HG03097 (cell line): ENCODE data around the gene NCR3LG1.
"Not testable (repeated sequence)": the region's sequence is repeated elsewhere in the genome, so short reads cannot be mapped to it uniquely, and the experiment has no call there.

ENCODE experiments used
- ATAC-seq: cut with Tn5 transposase; IDR thresholded peaks from one replicate; pipeline ENCODE4 v1.9.1; 2021; ENCODE audit not compliant: unreplicated experiment, low FRiP score

The NCR3LG1 gene

GRCh38 chr11:17408026-17408425 lies 56.4 kb downstream of the NCR3LG1 start:
- ATAC-seq, result no peak

DNA sequence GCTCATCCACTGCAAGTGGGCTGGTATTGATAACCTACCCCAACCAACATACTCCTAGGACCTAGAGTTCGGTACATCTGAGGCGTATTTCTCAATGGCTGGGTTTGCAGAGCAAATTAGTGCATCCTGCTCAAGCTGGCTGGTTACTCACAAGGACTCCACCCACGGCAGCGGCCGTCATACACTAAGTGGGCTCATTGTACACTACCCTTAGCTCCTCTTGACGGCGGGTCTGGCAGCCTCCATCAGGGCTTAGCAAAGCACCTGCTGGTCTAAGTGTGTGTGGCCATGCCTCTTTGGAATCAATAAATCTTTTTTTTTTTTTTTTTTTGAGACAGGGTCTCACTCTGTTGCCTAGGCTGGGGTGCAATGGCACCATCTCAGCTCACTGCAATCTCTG lies 57.0 kb downstream of the NCR3LG1 start:
- ATAC-seq, result no peak

DNA sequence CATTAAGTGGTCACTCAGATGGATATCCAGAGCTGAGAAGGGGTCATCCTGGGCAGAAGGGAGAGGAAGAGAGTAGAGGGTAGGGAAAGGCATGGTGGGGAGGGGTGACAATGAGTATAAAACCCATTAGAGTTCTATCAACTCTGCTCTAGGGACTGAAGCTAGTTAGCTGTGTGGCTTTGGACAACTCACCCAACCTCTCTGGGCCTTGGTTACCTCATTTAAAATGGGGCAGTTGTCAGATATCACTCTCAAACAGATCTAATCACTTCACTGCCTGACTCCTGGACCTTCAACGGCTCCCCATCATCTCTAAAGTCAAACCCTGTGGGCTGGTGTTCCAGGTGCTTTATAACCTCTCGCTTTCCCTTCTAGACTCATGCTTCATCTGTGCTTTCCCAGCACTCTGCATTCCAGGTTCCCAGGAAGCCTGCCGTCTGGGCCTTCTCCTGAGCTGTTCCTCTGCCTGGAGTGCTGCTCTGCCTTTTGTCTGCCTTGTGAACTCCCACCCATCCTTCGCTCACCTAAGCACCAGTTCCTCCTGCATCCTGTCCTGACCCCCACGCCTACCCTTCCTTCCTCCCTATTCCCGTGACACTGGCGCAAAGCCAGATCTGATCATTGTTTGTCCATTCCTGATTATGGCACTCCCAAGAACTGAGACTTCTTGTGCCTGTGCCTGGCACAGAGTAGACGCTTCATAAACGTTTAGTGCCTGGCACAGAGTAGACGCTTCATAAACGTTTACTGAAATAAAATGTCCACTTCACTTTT lies 59.2 kb downstream of the NCR3LG1 start:
- no peak for ATAC-seq

GRCh38 chr11:17411418-17411817 lies 59.8 kb downstream of the NCR3LG1 start:
- no peak for ATAC-seq

- ATAC-seq, result no peak
These were observed 61.0 kb downstream of the NCR3LG1 start for GRCh38 chr11:17412488-17413180.

GRCh38 chr11:17413414-17414316 lies 62.1 kb downstream of the NCR3LG1 start:
- ATAC-seq, result no peak

- no peak for ATAC-seq
These were observed 62.7 kb downstream of the NCR3LG1 start for GRCh38 chr11:17414317-17414737.

DNA sequence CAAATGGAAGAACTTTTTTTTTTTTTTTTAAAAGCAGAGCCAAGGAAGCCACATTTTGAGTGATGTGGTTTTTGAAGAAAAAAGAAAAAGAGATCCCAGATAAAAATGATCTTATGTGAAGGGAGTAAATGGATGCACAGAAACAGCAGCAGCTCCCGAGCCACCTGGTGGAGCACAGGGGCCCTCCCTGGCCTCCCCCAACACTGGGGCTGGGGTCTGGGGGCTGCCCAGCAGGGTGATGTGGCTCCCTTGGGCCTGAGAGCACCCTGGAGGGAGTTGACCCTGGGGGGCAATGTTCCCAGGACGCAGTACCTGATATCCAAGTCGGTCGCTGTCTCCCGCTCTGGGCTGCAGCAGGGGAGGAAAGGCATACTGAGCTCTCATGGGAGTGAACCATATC lies 63.4 kb downstream of the NCR3LG1 start:
- ATAC-seq, result no peak

GRCh38 chr11:17415523-17416104 lies 64.0 kb downstream of the NCR3LG1 start:
- ATAC-seq, result no peak

DNA sequence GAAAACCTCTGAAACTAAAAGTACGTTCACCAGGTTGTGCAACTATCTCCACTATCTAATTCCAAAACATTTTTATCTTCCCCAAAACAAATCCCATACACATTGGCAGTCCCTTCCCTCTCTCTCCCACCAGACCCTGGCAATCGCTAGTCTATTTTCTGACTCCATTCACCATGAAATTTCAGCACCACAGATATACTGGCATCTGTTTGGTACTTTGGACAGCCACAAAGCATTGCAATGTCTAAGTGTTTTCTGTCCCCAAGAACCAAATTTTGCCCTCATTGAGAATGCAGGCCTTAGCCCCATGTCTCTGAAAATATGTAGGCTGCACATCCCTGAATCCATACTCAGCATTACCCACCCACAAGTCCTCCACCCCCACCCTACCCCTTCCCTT lies 64.9 kb downstream of the NCR3LG1 start:
- no peak for ATAC-seq

DNA sequence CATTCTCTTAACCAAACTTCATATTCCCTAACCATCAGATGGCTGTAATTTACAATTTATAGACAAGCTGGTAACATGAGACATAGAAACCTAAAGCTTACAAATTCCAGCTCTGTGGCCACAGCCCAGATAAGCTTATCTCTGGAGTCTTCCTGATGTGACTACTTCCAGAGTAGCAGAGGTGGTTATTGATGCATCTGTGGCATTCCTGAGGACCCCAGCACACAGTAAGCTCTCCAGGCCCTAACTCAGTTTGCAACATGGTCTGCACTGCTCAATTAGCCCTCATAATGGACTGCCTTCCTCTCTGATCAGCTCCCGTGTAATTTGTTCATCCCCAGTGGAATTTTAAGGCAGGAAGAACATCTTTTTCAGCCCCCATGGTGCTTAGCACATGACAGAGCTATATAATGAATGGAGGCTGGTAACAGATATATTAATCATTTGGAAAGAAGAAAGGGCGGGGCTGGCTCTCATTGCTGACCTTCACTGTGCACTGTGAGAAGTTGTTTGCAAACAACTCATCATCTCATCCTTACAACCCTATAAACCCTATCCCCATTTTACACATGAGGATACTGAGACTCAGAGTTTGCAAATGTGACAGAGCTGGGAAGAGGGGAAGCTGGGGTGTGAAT lies 67.0 kb downstream of the NCR3LG1 start:
- ATAC-seq, result no peak

DNA sequence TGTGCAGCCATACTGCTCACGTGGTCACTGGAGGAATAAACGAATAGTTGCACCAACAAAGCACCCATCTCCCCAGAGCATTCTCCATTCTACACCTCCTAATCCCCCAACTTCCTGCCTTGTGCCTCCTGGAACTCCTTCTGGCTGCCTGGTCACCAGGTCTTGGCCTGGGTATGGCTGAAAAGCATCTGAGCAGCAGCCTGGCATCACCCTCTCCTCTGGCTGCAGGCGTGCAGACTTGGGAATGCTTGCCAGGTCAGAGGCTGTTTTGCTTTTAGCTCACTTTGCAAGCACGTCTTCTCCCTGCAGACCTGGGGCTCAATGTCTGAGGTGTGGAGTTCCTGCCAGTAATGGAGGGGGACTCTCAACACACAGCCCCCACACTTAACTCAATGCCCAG lies 70.2 kb downstream of the NCR3LG1 start:
- ATAC-seq, result no peak

DNA sequence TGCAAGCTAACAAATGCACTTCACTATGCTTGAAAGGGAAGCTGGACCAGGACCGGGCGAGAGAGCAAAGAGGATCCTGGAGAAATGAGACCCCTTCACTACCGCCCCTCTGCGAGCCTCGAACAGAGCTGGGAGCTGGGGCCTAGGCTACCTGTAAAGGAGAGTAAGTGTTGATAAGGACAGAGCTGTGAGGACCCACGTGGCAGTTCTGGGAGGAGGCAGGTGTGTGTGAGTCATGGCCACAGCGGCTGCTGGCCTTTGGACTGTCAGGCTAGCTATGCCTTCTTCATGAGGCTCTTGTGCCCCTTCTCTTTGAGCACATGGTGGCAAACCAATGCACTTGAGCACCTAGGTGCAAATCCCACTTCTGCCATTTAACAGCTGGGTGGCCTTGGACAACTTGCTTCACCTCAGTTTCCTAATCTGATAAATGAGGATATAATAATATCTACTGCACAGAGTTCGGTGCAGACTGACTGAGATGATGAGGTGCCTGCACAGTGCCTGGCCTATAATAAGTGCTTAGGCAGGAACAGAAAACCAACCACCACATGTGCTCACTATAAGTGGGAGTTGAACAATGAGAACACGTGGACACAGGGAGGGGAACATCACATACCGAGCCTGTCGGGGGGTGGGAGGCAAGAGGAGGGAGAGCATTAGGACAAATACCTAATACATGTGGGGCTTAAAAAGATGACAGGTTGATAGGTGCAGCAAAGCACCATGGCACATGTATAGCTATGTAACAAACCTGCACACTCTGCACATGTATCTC lies 72.1 kb downstream of the NCR3LG1 start:
- no peak for ATAC-seq

GRCh38 chr11:17426233-17426632 lies 74.6 kb downstream of the NCR3LG1 start:
- not testable (repeated sequence) for ATAC-seq
